ENCODE data around the gene TXNRD2.

Gene TXNRD2

DNA sequence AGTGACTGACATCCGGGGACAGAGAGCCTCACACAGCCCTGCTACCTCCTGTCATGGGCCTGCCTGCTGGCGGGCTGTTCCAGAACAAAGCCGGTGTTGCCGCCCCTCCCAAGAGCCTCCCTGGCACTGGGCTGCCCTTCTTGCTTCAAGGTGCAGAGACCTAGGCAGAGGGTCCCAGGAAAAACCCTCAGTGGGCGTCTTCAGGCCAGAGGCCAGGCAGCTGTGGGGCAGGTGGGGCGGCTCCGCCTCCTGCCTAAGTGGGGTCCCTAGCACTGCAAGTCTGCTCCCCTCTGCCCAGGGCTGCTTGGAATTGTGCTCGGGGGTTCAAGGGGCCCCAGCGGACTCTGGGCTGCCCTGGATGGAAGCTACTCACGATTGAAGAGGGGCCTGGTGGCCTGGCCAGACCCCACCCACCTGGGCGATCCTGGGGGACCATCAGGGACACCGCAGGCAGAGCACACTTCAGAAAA is 66.5 kb downstream of the TXNRD2 start:
- TF ChIP-seq TCF12 (IDR thresholded peaks at IDR 0.05; ENCODE audit: low read depth) (no peak), ZBTB7A (IDR thresholded peaks at IDR 0.05; ENCODE audit: low read depth) (no peak), EGR1 (IDR thresholded peaks at IDR 0.05) (no peak), TAF1 (IDR thresholded peaks at IDR 0.05; ENCODE audit: low read depth) (no peak), FOXM1 (IDR thresholded peaks at IDR 0.05; ENCODE audit: borderline replicate concordance, low read depth) (no peak), YY1 (IDR thresholded peaks at IDR 0.05; ENCODE audit: low read depth) (no peak), NFIC (IDR thresholded peaks at IDR 0.05) (no peak), RAD21 (IDR thresholded peaks at IDR 0.05; ENCODE audit: low read depth) (no peak), CREB1 (IDR thresholded peaks at IDR 0.05; ENCODE audit: low read depth) (no peak), EP300 (IDR thresholded peaks at IDR 0.05; ENCODE audit: borderline replicate concordance) (no peak), CEBPB (IDR thresholded peaks at IDR 0.05) (no peak), TEAD4 (IDR thresholded peaks at IDR 0.05) (no peak)
- TF ChIP-seq, protein P1, sequence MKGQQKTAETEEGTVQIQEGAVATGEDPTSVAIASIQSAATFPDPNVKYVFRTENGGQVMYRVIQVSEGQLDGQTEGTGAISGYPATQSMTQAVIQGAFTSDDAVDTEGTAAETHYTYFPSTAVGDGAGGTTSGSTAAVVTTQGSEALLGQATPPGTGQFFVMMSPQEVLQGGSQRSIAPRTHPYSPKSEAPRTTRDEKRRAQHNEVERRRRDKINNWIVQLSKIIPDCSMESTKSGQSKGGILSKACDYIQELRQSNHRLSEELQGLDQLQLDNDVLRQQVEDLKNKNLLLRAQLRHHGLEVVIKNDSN (IDR thresholded peaks at IDR 0.05), result no peak
- TF ChIP-seq, protein P2, sequence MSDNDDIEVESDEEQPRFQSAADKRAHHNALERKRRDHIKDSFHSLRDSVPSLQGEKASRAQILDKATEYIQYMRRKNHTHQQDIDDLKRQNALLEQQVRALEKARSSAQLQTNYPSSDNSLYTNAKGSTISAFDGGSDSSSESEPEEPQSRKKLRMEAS (IDR thresholded peaks at IDR 0.05), result no peak
- TF ChIP-seq, protein P3, sequence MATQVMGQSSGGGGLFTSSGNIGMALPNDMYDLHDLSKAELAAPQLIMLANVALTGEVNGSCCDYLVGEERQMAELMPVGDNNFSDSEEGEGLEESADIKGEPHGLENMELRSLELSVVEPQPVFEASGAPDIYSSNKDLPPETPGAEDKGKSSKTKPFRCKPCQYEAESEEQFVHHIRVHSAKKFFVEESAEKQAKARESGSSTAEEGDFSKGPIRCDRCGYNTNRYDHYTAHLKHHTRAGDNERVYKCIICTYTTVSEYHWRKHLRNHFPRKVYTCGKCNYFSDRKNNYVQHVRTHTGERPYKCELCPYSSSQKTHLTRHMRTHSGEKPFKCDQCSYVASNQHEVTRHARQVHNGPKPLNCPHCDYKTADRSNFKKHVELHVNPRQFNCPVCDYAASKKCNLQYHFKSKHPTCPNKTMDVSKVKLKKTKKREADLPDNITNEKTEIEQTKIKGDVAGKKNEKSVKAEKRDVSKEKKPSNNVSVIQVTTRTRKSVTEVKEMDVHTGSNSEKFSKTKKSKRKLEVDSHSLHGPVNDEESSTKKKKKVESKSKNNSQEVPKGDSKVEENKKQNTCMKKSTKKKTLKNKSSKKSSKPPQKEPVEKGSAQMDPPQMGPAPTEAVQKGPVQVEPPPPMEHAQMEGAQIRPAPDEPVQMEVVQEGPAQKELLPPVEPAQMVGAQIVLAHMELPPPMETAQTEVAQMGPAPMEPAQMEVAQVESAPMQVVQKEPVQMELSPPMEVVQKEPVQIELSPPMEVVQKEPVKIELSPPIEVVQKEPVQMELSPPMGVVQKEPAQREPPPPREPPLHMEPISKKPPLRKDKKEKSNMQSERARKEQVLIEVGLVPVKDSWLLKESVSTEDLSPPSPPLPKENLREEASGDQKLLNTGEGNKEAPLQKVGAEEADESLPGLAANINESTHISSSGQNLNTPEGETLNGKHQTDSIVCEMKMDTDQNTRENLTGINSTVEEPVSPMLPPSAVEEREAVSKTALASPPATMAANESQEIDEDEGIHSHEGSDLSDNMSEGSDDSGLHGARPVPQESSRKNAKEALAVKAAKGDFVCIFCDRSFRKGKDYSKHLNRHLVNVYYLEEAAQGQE (IDR thresholded peaks at IDR 0.05; ENCODE audit: low read depth), result no peak

DNA sequence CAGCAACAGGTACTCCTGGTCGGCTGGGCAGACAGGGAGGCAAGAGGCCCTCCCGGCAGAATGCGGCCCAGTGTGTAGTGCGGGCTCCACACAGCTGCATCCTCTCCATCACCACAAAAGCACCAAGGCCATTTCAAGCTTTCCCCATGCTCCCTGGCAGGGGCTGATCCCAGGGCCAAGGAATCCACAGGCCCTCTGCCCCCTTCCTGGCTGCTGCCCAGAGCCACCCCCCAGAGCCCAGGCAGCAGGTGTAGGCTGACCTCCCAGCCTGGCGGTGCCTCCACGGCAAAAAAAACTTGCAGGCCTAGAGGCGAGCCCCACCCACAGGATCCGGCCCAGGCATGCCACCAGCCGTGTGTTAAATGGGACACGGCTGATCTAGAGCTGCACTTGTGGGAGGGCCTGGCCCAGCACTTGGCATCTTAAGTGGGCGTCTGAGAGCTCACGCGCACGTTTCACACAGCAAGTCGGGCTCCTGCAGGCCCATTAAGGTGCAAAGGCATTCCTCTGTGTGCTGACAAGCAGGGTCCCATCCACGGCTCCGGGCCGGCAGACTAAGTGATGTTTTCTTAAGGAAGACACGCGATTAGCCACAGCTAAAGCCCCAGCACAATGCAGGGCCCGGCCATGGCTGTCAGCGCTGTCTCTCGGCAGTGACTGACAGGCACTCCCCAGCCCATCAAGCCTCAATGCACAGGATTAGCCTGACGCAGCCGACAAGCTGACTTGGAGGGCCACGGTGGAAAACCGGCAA is 67.1 kb downstream of the TXNRD2 start:
- TF ChIP-seq TCF12 (IDR thresholded peaks at IDR 0.05; ENCODE audit: low read depth) (no peak), NFIC (IDR thresholded peaks at IDR 0.05) (peak; percentile 31; the same call in 1 of the 2 replicates), CREB1 (IDR thresholded peaks at IDR 0.05; ENCODE audit: low read depth) (no peak), CEBPB (IDR thresholded peaks at IDR 0.05) (no peak), TAF1 (IDR thresholded peaks at IDR 0.05; ENCODE audit: low read depth) (no peak), EGR1 (IDR thresholded peaks at IDR 0.05) (peak; percentile 5; the same call in 1 of the 2 replicates)
- TF ChIP-seq, protein P2 (IDR thresholded peaks at IDR 0.05), result no peak

DNA sequence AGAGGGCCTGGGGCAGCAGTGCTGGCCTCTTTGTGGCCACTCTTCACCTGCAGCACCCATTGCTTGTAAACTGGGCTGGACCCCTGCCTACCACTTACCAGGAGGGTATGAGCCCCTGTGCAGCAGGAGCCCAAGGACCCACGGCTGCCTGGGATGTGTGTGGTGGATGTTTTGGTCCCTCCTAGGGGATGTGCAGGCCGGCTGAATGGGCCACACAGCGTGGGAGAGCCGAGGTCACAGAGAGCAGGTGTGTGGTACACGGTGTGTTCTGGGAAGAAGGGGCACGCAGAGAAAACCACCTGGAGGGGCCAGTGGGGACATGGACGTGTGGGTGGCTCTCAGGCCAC is 67.7 kb downstream of the TXNRD2 start:
- no peak for TF ChIP-seq RAD21 (IDR thresholded peaks at IDR 0.05; ENCODE audit: low read depth)
- TF ChIP-seq ZBTB7A (IDR thresholded peaks at IDR 0.05; ENCODE audit: low read depth), result no peak

DNA sequence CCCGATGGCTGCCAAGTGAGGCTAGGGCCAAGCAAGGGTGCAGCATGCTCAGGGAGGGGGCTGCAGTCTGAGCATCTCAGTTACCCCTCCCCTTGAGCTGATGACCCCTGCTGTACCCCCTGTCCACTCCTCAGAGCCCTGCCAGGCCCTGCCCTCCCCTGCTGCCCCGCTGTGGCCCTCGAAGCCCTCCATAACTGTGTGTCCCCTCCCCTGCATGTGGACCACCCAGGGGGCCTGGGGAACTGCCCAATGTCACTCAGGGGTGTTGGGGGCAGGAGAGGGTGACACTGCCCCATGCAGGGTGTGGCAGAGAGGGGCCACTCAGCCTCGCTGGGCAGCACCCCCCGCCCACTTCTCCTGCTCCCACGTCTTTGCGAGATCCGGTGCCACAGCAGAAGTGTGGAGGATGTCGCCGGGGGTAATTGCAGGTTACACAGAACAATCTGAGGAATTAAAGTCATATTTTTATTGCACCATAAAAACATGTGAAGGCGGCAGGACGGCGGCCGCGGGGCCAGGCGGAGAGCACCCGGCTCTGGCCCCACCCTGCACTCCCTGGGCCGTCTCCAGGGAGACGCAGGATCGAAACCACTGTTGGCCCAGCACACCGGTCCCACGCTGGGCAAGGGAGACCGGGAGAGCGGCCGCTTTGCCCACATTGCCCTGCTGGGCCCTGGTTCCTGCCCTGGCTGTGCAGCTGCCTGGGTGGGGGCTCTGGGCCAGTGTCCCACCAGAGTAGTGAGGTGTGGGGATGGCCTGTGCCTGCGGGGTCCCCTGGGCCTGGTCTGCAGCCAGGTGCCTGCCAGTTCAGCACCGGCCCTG is 68.3 kb downstream of the TXNRD2 start:
- TF ChIP-seq ZBTB7A (IDR thresholded peaks at IDR 0.05; ENCODE audit: low read depth), result 0 out of 2 replicates have a peak, but pooled peaks have one; percentile 45
- no peak for TF ChIP-seq EGR1 (IDR thresholded peaks at IDR 0.05)

DNA sequence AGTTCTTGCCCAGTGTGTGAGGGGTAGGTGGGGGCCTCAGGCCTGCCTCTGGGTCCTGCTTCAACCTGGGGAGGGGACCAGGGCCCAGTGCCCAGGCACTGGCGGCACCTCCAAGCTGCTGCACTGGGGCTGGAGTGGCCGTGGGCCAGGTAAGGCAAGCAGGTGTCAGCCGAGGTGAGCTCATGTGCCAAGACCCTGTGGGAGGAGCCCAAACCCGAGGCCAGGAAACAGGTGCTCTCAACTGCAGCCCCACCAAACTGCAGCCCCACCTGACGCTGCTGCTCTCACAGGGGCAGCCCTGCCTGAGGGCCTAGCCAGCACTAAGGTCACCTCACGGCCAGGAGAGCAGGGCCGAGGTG is 68.9 kb downstream of the TXNRD2 start:
- TF ChIP-seq EGR1 (IDR thresholded peaks at IDR 0.05) (no peak), EP300 (IDR thresholded peaks at IDR 0.05; ENCODE audit: borderline replicate concordance) (no peak), ZBTB7A (IDR thresholded peaks at IDR 0.05; ENCODE audit: low read depth) (no peak)

DNA sequence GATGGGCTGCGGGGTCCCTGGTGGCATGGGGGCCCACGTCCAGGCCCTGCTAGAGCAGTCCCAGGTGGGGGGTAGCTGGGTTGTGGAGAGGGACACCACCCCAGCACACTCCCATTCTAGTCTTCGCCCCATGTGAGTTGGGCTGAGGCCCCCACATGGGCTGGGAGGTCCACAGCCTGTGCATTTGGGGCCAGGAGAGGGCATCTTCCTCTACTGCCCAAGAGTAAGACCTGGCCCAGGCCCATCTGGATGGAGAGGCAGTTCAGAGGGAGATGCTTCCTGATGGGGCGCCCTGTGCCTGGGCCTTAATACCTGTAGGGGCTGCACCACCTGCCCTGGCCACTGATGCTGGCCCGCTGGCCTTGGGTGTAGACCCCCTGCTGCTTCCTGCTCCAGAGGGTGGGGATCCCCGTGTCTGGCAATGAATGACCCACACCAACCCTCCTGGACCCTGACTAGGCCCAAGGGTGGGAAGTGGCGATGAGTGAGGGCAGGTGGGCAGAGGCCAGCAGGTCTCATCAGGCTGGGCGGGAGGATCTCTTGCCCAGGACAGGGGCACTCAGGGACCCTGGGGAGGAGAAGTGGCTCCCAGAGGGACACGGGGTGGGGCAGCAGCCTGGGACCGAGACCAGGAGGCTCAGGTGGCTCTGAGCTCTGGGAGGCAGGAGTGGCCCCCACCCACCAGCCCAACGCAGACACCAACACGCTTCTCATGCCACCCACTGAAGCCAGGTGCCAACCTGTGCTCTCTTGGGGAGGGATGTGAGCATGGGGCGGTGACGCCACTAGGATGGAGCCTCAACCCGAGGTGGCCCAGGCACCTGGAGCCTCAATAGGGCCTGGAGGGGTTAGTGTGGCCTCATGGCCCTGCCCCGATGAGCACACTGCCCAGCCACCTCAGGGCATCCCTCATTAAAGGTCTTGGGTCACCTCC is 69.5 kb downstream of the TXNRD2 start:
- TF ChIP-seq EP300 (IDR thresholded peaks at IDR 0.05; ENCODE audit: borderline replicate concordance) (no peak), ZBTB7A (IDR thresholded peaks at IDR 0.05; ENCODE audit: low read depth) (no peak), FOXM1 (IDR thresholded peaks at IDR 0.05; ENCODE audit: borderline replicate concordance, low read depth) (no peak), TCF12 (IDR thresholded peaks at IDR 0.05; ENCODE audit: low read depth) (no peak)
- TF ChIP-seq, protein P3 (IDR thresholded peaks at IDR 0.05; ENCODE audit: low read depth), result no peak

All from Ishikawa (cell line).